ENCODE data around the gene PBX2.
A peak's percentile ranks its signal among the peaks of the same experiment; 100 is the strongest.
"Not testable (repeated sequence)": the region's sequence is repeated elsewhere in the genome, so short reads cannot be mapped to it uniquely, and the experiment has no call there.

The PBX2 gene

GRCh38 chr6:32186151-32186840 lies 3.7 kb downstream of the PBX2 start:
- not testable (repeated sequence) for FAIRE-seq

- peak; percentile 77 for FAIRE-seq
Observed at GRCh38 chr6:32185681-32186131, 4.3 kb downstream of the PBX2 start.

GRCh38 chr6:32184084-32184640 lies 5.8 kb downstream of the PBX2 start, which contains the start of gene AGER:
AGER (minus strand) TSS chr6:32184253; CDS start chr6:32184222, 31 bp downstream.
- FAIRE-seq = no peak

- FAIRE-seq = no peak
Observed at GRCh38 chr6:32183483-32184083, 6.4 kb downstream of the PBX2 start.

- FAIRE-seq = no peak
Observed at GRCh38 chr6:32183030-32183429, 7.0 kb downstream of the PBX2 start.

- no peak for FAIRE-seq
Observed at GRCh38 chr6:32182555-32182981, 7.4 kb downstream of the PBX2 start.

- FAIRE-seq = no peak
Observed at GRCh38 chr6:32181915-32182529, 8.0 kb downstream of the PBX2 start.

- no peak for FAIRE-seq
Observed at GRCh38 chr6:32181148-32181702, 8.8 kb downstream of the PBX2 start.

GRCh38 chr6:32179766-32180405 lies 10.1 kb downstream of the PBX2 start:
- FAIRE-seq = no peak

- no peak for FAIRE-seq
Observed at GRCh38 chr6:32178547-32179440, 11.2 kb downstream of the PBX2 start.

- peak; percentile 99 for FAIRE-seq
Observed at GRCh38 chr6:32177788-32178546, 12.0 kb downstream of the PBX2 start, which contains the start of gene RNF5. RNF5 (plus strand) TSS chr6:32178405; CDS start chr6:32178512, 107 bp downstream.

GRCh38 chr6:32177183-32177787 lies 12.7 kb downstream of the PBX2 start:
- FAIRE-seq = no peak

- FAIRE-seq = no peak
Observed at GRCh38 chr6:32176476-32177182, 13.4 kb downstream of the PBX2 start.

- no peak for FAIRE-seq
Observed at GRCh38 chr6:32175711-32176475, 14.1 kb downstream of the PBX2 start, which contains the start of gene AGPAT1. AGPAT1 (minus strand) TSS chr6:32176084; CDS start chr6:32171496, 4,588 bp downstream.

- no peak for FAIRE-seq
Observed at GRCh38 chr6:32175322-32175710, 14.7 kb downstream of the PBX2 start.

- FAIRE-seq = no peak
Observed at GRCh38 chr6:32174416-32174815, 15.6 kb downstream of the PBX2 start.

GRCh38 chr6:32173051-32173727 lies 16.8 kb downstream of the PBX2 start:
- no peak for FAIRE-seq

- FAIRE-seq = no peak
Observed at GRCh38 chr6:32171234-32171633, 18.8 kb downstream of the PBX2 start.
